GM23248 (cell line): ENCODE data around the gene CERK. TPM values are rescaled to one million over a fixed set of nuclear protein-coding genes. Genes with fewer than 3 reads are reported as not detected.

Experiments used
- DNase-seq: peaks from one replicate; pipeline ENCODE4 v3.0.0-alpha.2; 2015
- H2AFZ ChIP-seq: fragments of 200-600 bp; sonication (generic); 2 replicates; pipeline ENCODE4 v1.6.1; 2016; ENCODE audit warnings: antibody characterized with exemption
- H3F3A ChIP-seq: fragments of 200-600 bp; sonication (generic); 2 replicates; pipeline ENCODE4 v1.6.1; 2016; ENCODE audit warnings: mild to moderate bottlenecking, antibody characterized with exemption, mixed run types; ENCODE audit not compliant: insufficient read depth
- H3K27ac ChIP-seq: fragments of 200-600 bp; sonication (generic); 2 replicates; pipeline ENCODE4 v1.5.1; 2016; ENCODE audit warnings: mild to moderate bottlenecking
- H3K27me3 ChIP-seq: fragments of 200-600 bp; sonication (generic); replicated peaks from 2 replicates; pipeline ENCODE4 v1.6.1; 2016; ENCODE audit warnings: mild to moderate bottlenecking; ENCODE audit not compliant: insufficient read depth
- H3K36me3 ChIP-seq: fragments of 200-600 bp; sonication (generic); 2 replicates; pipeline ENCODE4 v1.6.1; 2016; ENCODE audit warnings: low read depth, mild to moderate bottlenecking
- H3K4me1 ChIP-seq: fragments of 200-600 bp; sonication (generic); 2 replicates; pipeline ENCODE4 v1.6.1; 2016; ENCODE audit warnings: mild to moderate bottlenecking; ENCODE audit not compliant: insufficient read depth
- H3K4me2 ChIP-seq: fragments of 200-600 bp; sonication (generic); one replicate; pipeline ENCODE4 v1.6.1; 2016; ENCODE audit warnings: mild to moderate bottlenecking; ENCODE audit not compliant: unreplicated experiment
- H3K4me3 ChIP-seq: fragments of 200-600 bp; sonication (generic); 2 replicates; pipeline ENCODE4 v1.5.1; 2016; ENCODE audit warnings: mild to moderate bottlenecking
- H3K79me2 ChIP-seq: fragments of 200-600 bp; sonication (generic); 2 replicates; pipeline ENCODE4 v1.6.1; 2016; ENCODE audit warnings: mild to moderate bottlenecking; ENCODE audit not compliant: insufficient read depth
- H3K9ac ChIP-seq: fragments of 200-600 bp; sonication (generic); 2 replicates; pipeline ENCODE4 v1.6.1; 2016; ENCODE audit warnings: mild to moderate bottlenecking
- H3K9me2 ChIP-seq: fragments of 200-600 bp; sonication (generic); 2 replicates; pipeline ENCODE4 v1.6.1; 2016; ENCODE audit warnings: mixed run types, mild to moderate bottlenecking, moderate library complexity; ENCODE audit not compliant: insufficient read depth
- H3K9me3 ChIP-seq: fragments of 200-600 bp; sonication (generic); one replicate; pipeline ENCODE4 v1.6.1; 2017; ENCODE audit warnings: low read depth
- H4K20me1 ChIP-seq: fragments of 200-600 bp; sonication (generic); 2 replicates; pipeline ENCODE4 v1.6.0; 2016; ENCODE audit not compliant: insufficient read depth
- EZH2 ChIP-seq: fragments of 200-600 bp; sonication (generic); IDR thresholded peaks from 2 replicates; pipeline ENCODE4 v1.6.1; 2018; ENCODE audit warnings: antibody characterized with exemption, mild to moderate bottlenecking; ENCODE audit not compliant: insufficient read depth, poor library complexity, severe bottlenecking
- EZH2phosphoT487 ChIP-seq: fragments of 200-600 bp; sonication (generic); IDR thresholded peaks from 2 replicates; pipeline ENCODE4 v1.6.1; 2018; ENCODE audit warnings: antibody characterized with exemption, moderate library complexity, mild to moderate bottlenecking, low read depth; ENCODE audit not compliant: insufficient read depth
- WGBS, 2 experiments: methylation state at CpG; one replicate each; pipeline ENCODE4 v1.1.6; 2015 to 2017; ENCODE audit warnings: low lambda C conversion rate in 2 of 2, low coverage in 1 of 2; ENCODE audit errors: missing lambda C conversion rate in 2 of 2; 5-methylcytosine and 5-hydroxymethylcytosine counted together
- in situ Hi-C: fragments of 300-500 bp; cut with MboI; formaldehyde crosslinking; loops from 2 replicates; pipeline ENCODE4 v1.15.0; 2020
- polyA plus RNA-seq: library from polyadenylated mRNA; unstranded; fragments of >200 nt; fragmentation: Nextera tagmentation; extraction: Ambion mirVana; gene quantifications from 2 replicates; pipeline ENCODE4 v1.2.1, GENCODE V29; 2016
- total RNA-seq: library from RNA; depleted of rRNA; stranded (reverse); fragments of >200 nt; shearing (Covaris generic); gene quantifications from 2 replicates; pipeline ENCODE4 v1.2.3, GENCODE V29; 2014

Gene CERK
- total and polyA plus RNA-seq, 2 experiments from 2014 or later: 25.3 to 45.4 TPM

DNA sequence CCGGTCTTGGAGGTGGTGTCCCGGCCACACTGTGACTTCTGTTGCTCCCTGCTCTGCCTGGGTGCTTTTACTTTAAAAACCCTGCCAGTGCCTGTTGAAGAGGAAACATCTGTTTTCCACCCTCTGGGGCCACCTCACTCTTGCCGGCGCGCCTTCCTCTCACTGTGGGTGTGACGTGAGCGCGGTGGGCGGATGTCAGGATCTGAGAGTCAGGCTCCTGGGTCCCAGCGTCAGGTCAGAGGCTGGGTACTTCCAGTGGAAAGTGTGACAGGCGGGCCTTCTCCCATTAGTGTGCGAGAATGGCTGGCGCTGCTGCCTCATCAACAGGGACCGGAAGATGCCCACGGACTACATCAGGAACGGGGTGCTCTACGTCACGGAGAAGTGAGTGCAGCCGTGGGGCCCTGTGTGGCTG, 63.7 kb downstream of the CERK start:
- Histone ChIP-seq H3K4me3 (no peak overlapping the region), H4K20me1 (no peaks in the 10 kb centered on the region), H3K27ac (no peak overlapping the region), H3K79me2 (no peaks in the 10 kb centered on the region), H3K4me1 (peaks cover 3% of the 10 kb centered on the region; the same call in 1 of the 2 replicates), H3K27me3 (no peaks in the 10 kb centered on the region), H3K36me3 (no peaks in the 10 kb centered on the region), H3F3A (no peaks in the 10 kb centered on the region), H3K9ac (no peak overlapping the region), H2AFZ (no peak overlapping the region), H3K4me2 (no peak overlapping the region), H3K9me3 (no peaks in the 10 kb centered on the region), H3K9me2 (no peaks in the 10 kb centered on the region)
- DNase-seq: no peak
- in situ Hi-C loops: no loop called here
- no peak for TF ChIP-seq EZH2phosphoT487
- TF ChIP-seq EZH2: no peak
- 95 to 99% methylated on average over 18 to 19 of the region's 19 CpGs for WGBS, 2 experiments

DNA sequence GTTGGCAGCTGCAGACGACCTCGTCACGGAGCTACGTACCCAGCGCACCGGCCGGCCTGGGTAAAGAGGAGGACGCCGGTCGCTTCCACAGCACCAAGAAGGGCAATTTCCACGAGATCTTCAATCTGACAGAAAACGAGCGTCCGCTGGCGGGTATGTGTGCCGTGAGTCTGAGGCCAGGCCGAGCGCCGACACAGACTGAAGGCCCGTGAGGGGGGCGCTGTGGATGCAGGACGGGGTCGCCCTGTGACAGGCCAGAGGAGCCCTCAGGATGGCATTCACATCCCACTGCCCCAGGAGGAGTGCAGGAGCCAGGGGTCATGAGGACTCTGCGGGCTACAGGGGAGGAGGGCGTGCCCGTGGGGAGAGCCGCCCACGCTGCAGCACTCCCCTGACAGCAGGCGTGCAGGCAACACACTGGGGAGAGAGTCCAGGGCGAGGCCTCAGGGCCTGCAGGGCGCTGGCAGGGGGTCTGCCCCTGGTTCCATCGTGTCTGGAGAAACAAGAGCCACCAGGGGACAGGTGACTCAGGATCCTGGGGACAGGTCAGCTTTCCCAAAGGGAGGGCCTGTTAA, 64.3 kb downstream of the CERK start:
- H3F3A ChIP-seq: no peaks in the 10 kb centered on the region
- DNase-seq: no peak
- H4K20me1 ChIP-seq: no peaks in the 10 kb centered on the region
- no peak overlapping the region for H3K4me2 ChIP-seq
- H3K9me2 ChIP-seq: no peaks in the 10 kb centered on the region
- H3K9ac ChIP-seq: no peak overlapping the region
- no peaks in the 10 kb centered on the region for H3K27me3 ChIP-seq
- H3K27ac ChIP-seq: no peak overlapping the region
- H3K9me3 ChIP-seq: no peaks in the 10 kb centered on the region
- WGBS, 2 experiments: 92 to 94% methylated on average over 28 to 29 of the region's 32 CpGs
- no peak overlapping the region for H2AFZ ChIP-seq
- H3K4me1 ChIP-seq: no peaks in the 10 kb centered on the region
- in situ Hi-C loops: no loop called here
- H3K36me3 ChIP-seq: no peaks in the 10 kb centered on the region
- H3K79me2 ChIP-seq: no peaks in the 10 kb centered on the region
- no peak for TF ChIP-seq EZH2phosphoT487
- no peak for TF ChIP-seq EZH2
- no peak overlapping the region for H3K4me3 ChIP-seq

DNA sequence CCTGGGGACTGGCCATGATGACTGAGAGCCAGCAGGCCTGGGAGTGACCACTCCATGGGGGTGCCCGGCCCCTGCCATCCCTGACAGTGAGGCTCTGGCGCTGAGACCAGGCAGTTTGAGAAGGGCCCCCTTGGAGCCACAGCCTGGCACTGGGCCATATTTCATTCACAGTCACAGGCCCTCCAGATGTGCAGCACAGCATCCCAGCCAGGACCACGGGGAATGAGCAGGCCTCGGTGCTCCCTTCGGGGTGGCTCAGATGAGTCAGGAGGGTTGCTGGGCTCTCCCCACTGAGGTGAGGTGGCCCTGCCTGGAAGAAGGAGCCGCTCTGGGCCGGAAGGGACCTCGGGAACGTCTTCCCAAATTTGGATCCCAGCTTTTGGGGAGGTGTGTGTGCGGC, 64.8 kb downstream of the CERK start:
- no peaks in the 10 kb centered on the region for H3K9me3 ChIP-seq
- H3K9me2 ChIP-seq: no peaks in the 10 kb centered on the region
- WGBS, 2 experiments: 55 to 64% methylated on average over 10 of the region's 10 CpGs
- H3K36me3 ChIP-seq: no peaks in the 10 kb centered on the region
- no peaks in the 10 kb centered on the region for H3F3A ChIP-seq
- peak; percentile 23 for DNase-seq
- H3K9ac ChIP-seq: no peak overlapping the region
- no peak overlapping the region for H3K4me3 ChIP-seq
- H3K4me2 ChIP-seq: no peak overlapping the region
- H3K27ac ChIP-seq: no peak overlapping the region
- no peaks in the 10 kb centered on the region for H4K20me1 ChIP-seq
- H3K79me2 ChIP-seq: no peaks in the 10 kb centered on the region
- no peaks in the 10 kb centered on the region for H3K27me3 ChIP-seq
- TF ChIP-seq EZH2phosphoT487 (no peak), EZH2 (no peak)
- no peak overlapping the region for H2AFZ ChIP-seq
- in situ Hi-C loops: no loop called here
- no peaks in the 10 kb centered on the region for H3K4me1 ChIP-seq

DNA sequence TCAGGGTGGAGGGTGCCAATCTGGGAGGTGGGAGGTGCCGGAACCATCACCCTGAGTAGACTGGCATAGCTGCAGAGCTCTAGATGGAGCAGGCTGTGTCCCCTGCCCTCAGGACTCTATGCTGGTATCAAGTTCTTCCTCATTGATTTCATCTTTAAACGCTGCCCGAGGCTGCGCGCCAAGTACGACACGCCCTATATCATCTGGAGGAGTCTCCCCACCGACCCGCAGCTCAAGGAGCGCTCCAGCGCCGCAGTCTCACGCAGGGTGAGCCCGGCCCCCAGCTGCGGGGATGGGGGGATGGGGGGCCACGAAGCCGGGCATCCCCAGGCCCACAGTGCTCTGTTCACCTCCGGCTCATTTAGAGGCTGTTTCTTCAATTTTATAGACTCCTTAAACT, 65.3 kb downstream of the CERK start:
- Histone ChIP-seq H4K20me1 (no peaks in the 10 kb centered on the region), H3K9me2 (no peaks in the 10 kb centered on the region), H2AFZ (no peak overlapping the region), H3K79me2 (no peaks in the 10 kb centered on the region), H3K9me3 (no peaks in the 10 kb centered on the region), H3F3A (no peaks in the 10 kb centered on the region), H3K36me3 (no peaks in the 10 kb centered on the region), H3K27ac (no peak overlapping the region), H3K9ac (no peak overlapping the region), H3K4me2 (no peak overlapping the region), H3K4me1 (no peaks in the 10 kb centered on the region), H3K4me3 (no peak overlapping the region), H3K27me3 (no peaks in the 10 kb centered on the region)
- no peak for TF ChIP-seq EZH2
- peak; percentile 23 for DNase-seq
- WGBS, 2 experiments: 31 to 37% methylated on average over 18 of the region's 18 CpGs
- in situ Hi-C loops: no loop called here
